NCI-H146 (cell line): ENCODE measurements around the gene KPNA4.
"Not testable (repeated sequence)": the region's sequence is repeated elsewhere in the genome, so short reads cannot be mapped to it uniquely, and the experiment has no call there.

Experiments used
- DNase-seq: peaks from one replicate; lab custom pipeline; 2025; lab: John Stamatoyannopoulos, UW

The KPNA4 gene

DNA sequence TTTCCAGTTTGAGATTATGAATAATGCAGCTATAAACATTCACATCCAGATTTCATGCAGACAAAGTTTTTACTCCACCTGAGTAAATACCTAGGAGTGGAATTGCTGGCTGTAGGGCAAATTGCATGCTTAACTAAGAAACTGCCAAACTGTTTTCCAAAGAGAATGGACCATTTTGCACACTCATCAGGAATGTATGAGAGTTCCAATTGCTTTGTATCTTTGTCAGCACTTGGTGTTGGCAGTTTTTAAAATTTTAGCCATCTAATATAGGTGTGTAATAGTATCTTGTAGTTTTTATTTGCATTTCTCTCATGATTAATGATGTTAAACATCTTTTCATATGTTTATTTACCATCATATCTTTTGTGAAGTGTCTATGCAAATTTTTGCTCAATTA, 75.2 kb downstream of the KPNA4 start:
- no peak for DNase-seq

DNA sequence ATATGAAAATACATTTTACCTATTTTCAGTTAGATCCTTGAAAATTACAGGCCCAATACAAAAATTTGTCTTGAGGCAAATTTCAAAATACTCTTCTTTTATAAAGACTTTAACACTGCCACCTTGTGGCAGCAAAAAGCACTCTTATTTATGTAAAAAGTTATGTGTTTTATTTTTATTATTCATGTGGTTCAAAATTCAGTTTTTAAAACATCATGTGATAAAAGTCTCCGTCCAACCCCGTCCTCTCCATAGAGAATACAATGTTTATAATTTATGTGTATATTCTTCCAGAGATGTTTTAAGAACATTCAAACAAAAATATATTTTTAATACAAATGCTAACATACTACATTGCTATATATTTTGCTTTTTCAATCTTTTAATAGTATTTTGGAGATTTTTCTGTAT, 78.9 kb downstream of the KPNA4 start:
- peak; percentile 52 for DNase-seq

DNA sequence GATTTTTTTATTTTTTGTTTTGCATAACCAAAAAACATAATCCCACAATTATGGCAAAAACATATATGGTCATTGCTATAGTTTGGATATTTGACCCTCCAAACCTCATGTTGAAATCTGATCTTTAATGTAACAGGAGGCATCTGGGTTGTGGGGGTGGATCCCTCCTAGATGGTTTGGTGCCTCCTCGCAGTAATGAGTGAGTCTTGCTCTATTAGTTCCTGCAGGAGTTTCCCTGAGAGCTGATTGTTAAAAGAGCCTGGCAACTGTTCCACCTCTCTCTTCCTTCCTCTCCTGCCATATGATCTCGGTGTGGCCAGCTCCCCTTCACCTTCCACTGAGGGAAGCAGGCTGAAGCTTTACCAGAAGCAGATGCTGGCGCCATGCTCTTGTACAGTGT, 82.6 kb downstream of the KPNA4 start:
- DNase-seq, result no peak

DNA sequence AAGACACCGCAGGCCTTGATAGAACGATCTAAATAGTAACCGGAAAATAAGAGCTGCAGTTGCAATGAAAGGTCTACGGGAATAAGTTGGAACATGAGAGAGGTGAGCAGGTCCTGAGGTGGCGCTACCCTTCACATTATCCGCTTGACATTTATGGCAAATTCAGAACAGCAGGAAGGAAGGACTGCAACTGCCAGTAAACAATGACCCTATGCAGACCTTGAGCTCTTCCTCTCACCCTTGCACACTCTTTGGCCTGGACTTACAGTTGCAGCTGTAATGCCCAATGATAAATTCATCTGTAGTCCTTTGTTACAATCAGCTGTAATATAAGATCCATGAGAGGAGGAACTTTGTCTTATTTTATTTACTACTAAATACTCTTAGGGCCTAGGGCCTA, 83.5 kb downstream of the KPNA4 start:
- no peak for DNase-seq

DNA sequence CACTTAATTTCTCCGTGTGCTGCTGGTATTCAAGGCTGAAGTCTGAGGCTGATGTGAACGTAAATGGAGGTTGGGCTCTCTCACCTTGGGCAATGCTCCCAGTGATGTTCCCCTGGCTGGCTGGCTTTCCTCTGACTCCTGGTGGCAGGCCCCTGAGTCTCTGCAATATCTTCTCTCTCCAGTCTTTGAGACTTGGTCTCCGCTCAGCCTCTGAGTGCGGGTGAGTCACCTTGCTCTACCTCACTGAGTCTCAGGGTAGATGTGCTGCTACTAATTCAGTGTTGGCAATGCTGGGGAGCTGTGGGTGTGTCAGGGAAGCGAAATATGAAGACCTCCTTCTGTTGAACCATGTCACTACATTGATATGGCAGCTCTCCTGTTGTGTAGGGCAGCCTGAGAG, 84.4 kb downstream of the KPNA4 start:
- DNase-seq, result no peak

DNA sequence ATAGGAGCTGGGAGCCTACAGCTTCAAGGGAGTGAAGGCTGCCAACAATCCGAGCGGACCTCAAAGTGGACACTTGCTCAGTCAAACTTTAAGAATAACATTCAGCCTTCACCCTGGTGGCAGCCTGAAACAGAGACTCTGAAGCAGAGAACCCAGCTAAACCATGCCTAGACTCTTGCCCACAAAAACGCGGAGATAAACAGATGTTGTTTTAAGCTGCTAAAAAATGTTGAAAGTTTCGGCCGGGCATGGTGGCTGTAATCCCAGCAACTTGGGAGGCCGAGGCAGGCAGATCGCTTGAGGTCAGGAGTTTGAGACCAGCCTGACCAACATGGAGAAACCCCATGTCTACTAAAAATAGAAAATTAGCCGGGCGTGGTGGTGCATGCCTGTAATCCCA, 86.0 kb downstream of the KPNA4 start:
- no peak for DNase-seq

DNA sequence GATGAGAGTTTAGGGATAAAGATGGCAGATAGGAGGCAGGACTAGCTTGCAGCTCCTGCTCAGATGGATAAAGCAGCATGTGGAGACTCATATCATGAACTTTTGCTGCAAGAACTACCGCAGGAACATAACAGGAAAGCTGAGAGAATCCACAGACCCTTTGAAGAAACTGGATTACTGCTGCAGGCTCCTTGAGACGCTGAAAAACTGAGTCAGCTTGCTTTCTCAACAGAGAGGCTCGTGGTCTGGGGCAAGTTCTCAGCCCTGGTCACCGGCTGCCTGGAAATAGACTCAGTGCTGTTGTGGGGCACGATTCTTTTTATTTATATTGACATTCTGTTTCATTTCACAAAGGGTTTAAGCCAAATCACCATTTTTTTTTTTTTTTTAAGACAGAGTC, 87.0 kb downstream of the KPNA4 start:
- no peak for DNase-seq

DNA sequence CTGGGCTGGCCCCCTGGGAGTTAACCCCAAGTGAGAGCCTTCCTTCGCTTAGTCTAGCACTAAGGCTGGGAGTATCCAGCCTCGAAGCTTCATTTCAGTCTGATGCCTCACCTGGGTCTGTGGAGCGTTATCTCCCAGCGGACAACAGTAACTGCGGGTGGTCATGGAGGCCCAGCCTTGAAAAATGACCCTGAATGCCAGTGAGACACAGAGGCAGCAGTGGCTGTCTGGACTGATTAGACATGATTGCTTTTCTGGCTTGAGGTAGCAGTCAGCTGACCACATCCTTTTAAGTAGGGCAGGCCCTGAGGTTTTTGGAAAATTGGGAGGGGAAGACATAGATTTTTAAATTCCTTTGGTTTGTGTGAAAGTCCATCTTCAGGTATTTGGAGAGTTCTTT, 87.6 kb downstream of the KPNA4 start:
- DNase-seq, result peak; percentile 59

DNA sequence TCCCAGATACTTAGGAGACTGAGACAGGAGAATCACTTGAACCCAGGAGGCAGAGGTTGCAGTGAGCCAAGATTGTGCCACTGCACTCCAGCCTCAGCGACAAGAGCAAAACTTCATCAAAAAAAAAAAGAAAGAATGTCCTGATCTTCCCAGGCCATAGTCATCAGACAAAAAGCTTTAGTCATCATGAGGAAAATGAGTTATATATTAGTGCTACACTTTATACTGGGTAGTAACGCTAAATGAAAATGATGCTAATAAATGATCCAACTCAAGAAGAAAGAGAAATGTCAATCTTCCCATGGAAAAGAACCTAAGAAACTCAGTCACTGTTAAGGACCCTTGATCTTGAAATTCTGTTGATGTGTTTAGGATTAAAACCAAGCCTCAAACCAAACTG, 89.5 kb downstream of the KPNA4 start:
- no peak for DNase-seq

DNA sequence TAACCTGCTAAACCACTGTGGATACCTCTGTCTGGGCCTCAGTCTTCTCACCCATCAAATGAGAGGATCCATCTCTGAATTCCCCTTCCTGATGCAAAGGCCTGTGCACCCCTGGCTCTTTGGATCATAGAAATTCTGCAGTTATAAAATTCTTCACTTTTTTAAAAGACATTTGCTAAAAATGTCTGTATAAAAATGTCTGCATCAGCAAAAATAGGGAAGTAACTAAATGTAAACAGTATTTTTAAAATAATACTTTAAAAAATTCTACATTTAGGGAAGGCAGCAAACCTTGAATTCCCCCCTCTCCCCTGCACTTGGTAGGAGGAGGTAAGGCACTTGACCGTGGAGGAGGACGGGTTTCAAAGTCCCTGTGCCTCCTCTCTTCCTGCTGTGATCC, 90.2 kb downstream of the KPNA4 start:
- DNase-seq, result no peak

DNA sequence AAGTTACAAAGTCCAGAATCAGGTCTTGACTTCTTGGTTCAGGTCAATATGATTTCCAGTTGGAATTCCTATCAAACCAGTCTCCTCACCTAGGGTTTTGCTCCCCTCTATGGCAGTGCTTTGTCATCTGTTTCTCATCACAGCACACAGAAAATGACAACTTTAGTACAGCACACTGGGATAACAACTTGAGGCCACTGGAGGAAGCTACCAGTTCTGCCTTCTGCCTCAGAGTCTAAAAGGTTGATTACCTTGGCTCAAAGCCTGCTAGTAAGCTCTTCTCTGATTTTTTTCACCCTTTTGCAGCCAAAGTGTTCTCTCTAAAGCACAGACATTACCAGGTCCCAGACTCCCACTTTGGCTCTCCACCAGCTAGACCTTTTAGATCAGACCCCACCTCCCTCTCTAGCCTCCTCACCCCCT, 90.9 kb downstream of the KPNA4 start:
- DNase-seq, result no peak

DNA sequence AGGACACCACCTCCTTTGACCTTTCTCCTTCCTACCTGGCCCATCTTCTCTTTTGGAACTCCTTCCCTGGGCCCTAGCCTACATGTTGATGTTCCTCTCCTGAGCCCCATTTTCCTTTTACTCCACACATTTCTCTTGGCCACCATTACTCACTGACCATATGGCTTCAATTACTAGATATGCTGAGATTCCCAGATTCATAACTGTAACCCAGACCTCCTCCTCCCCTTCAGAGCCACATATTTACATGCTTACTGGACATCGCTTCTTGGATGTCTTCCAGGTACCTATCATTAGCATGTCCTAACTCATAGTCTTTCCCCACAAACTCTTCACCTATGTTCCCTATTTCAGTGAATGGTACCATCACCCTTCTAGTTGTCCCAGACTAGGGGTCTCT, 91.4 kb downstream of the KPNA4 start:
- no peak for DNase-seq

DNA sequence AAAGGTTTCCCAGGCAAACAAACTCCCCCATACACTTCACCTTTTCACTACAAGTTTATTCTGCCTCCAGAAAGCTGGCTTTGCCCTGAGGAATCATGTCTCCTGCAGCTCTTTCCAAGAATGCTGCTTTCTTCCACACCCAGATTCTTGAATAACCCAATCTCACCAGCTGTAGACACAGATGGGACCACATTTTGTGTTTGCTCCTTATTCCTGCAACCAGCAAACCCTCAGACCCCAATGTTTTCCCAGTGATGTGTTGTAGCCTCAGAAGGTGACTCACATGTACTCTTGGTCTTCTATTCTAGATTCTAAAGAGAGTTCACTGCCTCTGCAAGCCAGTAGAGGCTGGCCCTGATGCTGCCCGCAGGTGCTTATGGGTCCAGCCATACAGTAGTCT, 92.2 kb downstream of the KPNA4 start:
- DNase-seq, result no peak

DNA sequence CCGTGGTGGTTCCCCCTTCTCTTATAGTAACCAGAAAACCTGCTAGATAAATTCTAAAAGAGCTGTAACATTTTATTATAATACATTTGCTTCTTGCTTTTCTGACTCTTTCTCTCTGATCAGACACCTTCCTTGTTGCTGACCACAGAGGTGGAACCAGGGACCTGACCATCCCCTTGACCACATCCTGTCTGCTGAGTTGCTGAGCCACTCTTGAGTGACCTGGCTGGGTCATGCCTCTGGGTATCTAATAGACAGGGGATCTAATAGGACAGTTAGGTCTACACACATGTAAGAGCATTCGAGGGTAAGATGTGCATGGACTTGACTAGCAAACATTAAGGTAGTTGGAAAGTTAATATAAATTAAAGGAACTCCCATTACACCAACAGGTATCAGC, 93.0 kb downstream of the KPNA4 start:
- DNase-seq, result no peak

DNA sequence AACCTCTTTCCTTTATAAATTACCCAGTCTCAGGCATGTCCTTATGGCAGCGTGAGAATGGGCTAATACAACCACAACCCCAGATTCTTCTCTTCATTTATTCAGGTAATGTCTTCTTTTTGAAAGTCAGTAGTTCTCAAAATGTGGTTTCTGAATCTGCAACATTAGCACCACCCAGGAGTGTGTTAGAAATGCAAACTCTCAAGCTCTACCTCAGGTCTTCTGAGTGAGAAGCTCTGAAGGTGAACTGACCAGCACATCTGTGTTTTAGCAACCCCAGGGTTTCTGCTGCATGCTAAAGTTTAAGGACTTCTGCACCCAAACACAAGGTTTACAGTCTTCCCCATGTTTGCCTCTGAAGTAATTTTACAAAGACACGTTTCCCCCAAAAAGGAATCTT, 93.5 kb downstream of the KPNA4 start:
- DNase-seq, result no peak

DNA sequence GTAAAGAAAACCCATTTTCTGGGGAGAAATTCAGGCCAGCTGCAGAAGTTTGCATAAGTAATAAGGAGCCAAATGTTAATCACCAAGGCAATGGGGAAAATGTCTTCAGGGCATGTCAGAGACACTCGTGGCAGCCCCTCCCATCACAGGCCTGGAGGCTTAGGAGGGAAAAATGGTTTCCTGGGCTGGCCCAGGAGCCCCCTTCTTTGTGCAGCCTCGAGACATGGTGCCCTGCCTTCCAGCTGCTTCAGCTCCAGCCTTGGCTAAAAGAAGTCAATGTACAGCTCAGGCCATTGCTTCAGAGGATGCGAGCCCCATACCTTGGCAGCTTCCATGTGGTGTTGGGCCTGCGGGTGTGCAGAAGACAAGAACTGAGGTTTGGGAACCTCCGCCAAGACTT, 95.2 kb downstream of the KPNA4 start:
- DNase-seq, result no peak

DNA sequence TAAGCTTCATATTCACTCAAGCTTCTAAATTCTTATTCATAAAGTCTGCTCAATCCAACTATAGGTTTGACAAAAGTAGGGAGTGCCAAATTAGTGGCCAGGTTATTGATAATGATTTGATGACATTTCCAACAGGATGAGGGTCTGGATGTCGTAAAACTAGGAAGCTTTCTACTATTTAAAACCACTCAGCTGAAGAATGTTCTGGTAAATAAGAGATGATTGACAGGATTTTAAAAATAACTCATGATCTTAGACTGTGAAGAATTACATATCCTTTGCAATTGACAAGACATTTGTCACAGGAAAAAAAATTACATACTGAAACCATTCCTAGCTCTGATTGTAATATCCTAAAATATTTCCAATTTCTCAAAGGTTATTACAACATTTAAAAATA, 100.4 kb downstream of the KPNA4 start:
- no peak for DNase-seq

DNA sequence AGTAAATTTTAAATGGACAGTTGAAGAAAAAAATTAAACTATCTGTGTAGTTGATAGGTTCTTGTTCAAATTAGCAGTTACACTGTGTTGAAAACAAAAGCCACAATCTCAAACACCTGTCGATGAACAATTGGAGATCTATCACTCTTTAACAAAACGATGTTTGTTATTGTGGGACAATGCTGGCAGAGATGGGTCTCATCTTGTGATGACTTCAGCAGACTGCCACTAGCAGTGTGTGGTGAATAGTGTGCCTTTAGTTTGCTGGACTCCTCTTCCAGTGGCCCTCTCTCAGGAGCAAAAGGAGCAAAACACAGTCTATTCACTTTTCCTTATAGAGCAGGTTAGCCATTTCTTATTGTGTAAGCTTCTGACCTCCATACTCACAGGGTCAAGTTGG, 101.0 kb downstream of the KPNA4 start:
- peak; percentile 34 for DNase-seq

DNA sequence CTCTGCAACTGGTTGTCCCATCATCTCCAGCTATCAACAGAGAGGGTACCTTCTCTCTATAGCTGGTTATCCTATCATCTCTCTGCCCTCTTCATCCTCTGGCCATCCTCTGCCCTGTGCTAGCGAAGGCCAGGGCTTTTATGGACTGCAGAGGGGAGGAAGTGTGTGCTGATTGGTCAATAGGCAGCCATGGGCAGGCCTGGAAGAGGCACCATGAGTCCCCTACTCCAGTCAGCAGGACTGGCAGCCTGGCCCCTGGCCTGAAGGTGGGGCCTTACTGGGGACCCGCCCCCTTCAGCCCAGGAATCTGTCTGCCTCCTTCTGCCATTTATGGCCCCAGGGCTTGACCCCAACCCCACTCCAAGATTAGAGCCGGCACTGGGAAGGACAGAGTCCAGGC, 105.3 kb downstream of the KPNA4 start:
- DNase-seq, result no peak

DNA sequence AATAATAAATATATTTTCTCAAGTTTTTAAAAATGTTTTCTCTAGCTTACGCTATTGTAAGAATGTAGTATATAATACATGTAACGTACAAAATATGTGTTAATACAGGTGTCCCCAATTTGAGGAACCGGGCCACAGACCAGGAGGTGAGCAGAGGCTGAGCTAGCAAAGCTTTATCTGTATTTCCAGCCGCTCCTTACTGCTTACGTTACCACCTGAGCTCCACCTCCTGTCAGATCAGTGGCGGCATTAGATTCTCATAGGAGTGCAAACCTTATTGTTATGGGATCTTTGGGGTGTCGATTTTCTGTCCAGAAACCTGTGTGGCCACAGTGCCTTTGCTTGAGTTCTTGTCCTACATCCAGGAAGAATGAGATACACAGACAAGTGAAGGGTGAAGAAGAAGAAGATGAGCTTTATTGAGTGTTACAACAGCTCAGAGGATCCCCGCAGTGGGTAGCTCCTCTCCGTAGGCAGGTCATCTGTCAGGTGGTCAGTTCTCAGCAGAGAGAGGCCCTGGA, 105.9 kb downstream of the KPNA4 start:
- DNase-seq, result no peak

DNA sequence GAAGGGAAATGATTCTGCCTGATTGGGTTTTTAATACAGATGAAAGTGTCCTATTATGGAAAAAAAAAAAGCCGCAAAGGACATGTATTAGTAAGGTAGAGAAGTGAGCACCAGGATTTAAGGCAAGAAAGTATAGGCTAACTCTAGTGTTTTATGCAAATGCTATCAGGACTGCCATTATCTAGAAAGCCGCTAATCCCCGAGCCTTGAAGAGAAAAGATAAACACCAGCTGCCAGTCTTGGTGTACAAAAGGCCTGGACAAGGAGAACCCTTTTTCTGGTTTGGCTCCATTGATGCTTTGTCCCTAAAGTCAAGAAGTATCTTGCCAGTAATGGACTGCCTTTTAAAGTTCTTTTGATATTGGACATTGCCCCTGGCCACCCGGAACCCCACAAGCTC, 107.2 kb downstream of the KPNA4 start:
- no peak for DNase-seq

DNA sequence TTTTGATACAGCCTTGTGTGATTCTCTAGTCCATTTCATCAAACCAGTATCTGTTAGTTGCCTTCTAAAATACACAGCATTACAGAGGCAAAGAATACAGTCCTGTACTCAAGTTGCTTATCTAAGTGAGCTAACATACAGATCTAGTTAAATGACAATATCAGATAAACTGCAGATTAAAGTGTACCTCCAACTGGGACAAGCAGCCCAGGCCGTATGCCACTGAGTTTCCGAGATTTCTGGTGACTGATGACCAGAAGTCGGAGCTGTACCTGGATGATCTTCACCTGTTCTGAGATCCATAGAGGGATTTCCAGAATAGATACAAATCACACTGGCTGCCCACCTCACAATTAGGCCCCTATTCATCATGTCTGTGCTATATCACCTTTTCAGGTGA, 109.5 kb downstream of the KPNA4 start:
- no peak for DNase-seq

DNA sequence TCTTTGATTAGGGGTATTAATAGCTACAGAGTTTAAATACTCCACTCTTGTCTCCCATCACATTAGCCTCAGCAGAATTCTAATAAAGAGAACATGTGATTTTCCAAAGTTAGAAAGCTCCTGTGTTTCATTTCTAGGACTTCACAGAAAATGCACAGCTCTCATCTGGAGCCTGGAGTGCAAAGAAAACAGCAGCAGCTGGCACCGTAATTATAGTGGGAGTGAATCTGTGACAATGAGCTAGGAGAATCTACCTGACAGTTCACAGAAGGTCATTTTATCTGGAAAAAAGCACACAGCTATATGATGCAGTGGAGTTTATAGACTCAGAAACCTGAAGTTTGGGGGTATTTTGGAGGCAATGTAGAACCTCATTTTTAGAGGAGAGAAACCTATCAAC, 110.4 kb downstream of the KPNA4 start:
- DNase-seq, result peak; percentile 86

DNA sequence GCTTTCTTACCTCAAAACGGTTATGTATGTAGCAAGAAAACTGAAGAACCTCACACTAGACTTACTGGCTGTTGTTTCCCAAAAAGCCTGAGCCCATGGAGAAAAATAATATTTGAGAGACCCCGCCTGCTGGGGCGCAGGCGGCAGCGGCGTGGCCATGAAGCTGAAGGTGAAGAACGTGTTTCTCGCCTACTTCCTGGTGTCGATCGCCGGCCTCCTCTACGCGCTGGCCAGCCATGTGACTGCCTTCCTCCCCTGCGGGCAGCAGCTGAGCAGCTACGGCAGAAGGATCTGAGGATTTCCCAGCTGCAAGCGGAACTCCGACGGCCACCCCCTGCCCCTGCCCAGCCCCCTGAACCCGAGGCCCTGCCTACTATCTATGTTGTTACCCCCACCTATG, 113.1 kb downstream of the KPNA4 start:
- not testable (repeated sequence) for DNase-seq

DNA sequence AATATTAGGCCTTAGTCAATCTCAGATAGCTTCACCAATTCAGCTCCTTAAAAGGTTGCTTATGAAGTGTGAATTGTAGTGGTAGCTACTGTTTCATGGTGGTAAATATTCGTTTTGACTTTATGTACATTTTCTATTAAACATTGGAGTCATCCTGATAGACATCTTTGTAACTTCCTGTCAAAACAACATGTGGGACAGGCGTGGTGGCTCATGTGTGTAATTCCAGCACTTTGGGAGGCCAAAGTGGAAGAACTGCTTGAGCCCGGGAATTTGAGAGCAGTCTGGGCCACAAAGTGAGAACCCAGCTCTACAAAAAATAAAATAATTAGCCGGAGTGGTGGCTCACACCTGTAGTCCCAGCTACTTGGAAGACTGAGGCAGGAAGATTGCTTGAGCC, 113.8 kb downstream of the KPNA4 start:
- no peak for DNase-seq
